ENCODE data around the gene ZFPM1. TPM values are rescaled to one million over a fixed set of nuclear protein-coding genes. Genes with fewer than 3 reads are reported as not detected.

ZFPM1 gene
- total RNA-seq, 1 experiment from 2014 or later = 1.1 TPM

- no peak for DNase-seq (ENCODE audit: low read depth)
Measured at GRCh38 chr16:88448461-88449266, 4.4 kb upstream of the ZFPM1 start.

- no peak for DNase-seq (ENCODE audit: low read depth)
Measured at GRCh38 chr16:88449267-88449561, 3.9 kb upstream of the ZFPM1 start.

- DNase-seq (ENCODE audit: low read depth) = no peak
Measured at GRCh38 chr16:88451586-88452481, 1.2 kb upstream of the ZFPM1 start.

- peak; percentile 90 for DNase-seq (ENCODE audit: low read depth)
Measured at GRCh38 chr16:88452482-88453216, 431 bp upstream of the ZFPM1 start.

- no peak for DNase-seq (ENCODE audit: low read depth)
Measured at GRCh38 chr16:88453611-88454522, 787 bp downstream of the ZFPM1 start.

- no peak for DNase-seq (ENCODE audit: low read depth)
Measured at GRCh38 chr16:88454523-88454947, 1.5 kb downstream of the ZFPM1 start.

- DNase-seq (ENCODE audit: low read depth) = peak; percentile 41
Measured at GRCh38 chr16:88455610-88456355, 2.7 kb downstream of the ZFPM1 start.

GRCh38 chr16:88456356-88457292 is 3.5 kb downstream of the ZFPM1 start:
- peak; percentile 19 for DNase-seq (ENCODE audit: low read depth)

- no peak for DNase-seq (ENCODE audit: low read depth)
Measured at GRCh38 chr16:88458039-88458772, 5.1 kb downstream of the ZFPM1 start.

- DNase-seq (ENCODE audit: low read depth) = no peak
Measured at GRCh38 chr16:88458773-88459235, 5.7 kb downstream of the ZFPM1 start.

- no peak for DNase-seq (ENCODE audit: low read depth)
Measured at GRCh38 chr16:88459366-88460073, 6.4 kb downstream of the ZFPM1 start.

GRCh38 chr16:88460496-88461330 is 7.6 kb downstream of the ZFPM1 start:
- no peak for DNase-seq (ENCODE audit: low read depth)

GRCh38 chr16:88461331-88462269 is 8.5 kb downstream of the ZFPM1 start:
- DNase-seq (ENCODE audit: low read depth) = no peak

GRCh38 chr16:88462396-88462795 is 9.3 kb downstream of the ZFPM1 start:
- DNase-seq (ENCODE audit: low read depth) = no peak

GRCh38 chr16:88463411-88463810 is 10.3 kb downstream of the ZFPM1 start:
- DNase-seq (ENCODE audit: low read depth) = no peak

All from LHCN-M2 (cell line).